Ascending aorta (tissue), 2 donors: ENCODE data around the gene IGFL4. TPM values are rescaled to one million over a fixed set of nuclear protein-coding genes. Genes with fewer than 3 reads are reported as not detected.

Experiments
- DNase-seq, 2 donors: peaks; one replicate each; pipeline ENCODE4 v3.0.0-alpha.2; 2019; ENCODE audit warnings: low spot score in 2 of 2
- H3K27ac ChIP-seq, 2 donors: fragments of 200-600 bp; sonication (generic); one replicate each; pipeline ENCODE4 v1.5.1; 2016 to 2017; ENCODE audit warnings: mild to moderate bottlenecking in 1 of 2
- H3K27me3 ChIP-seq: fragments of 200-600 bp; sonication (generic); one replicate; pipeline ENCODE4 v1.5.1; 2017
- H3K36me3 ChIP-seq, 2 donors: fragments of 200-600 bp; sonication (generic); one replicate each; pipeline ENCODE4 v1.5.1; 2016
- H3K4me1 ChIP-seq, 2 donors: fragments of 200-600 bp; sonication (generic); one replicate each; pipeline ENCODE4 v1.5.1; 2016 to 2017; ENCODE audit warnings: mild to moderate bottlenecking in 1 of 2
- H3K4me3 ChIP-seq, 2 donors: fragments of 200-600 bp; sonication (generic); one replicate each; pipeline ENCODE4 v1.5.1; 2016 to 2017; ENCODE audit warnings: mild to moderate bottlenecking in 1 of 2
- H3K9me3 ChIP-seq, 2 donors: fragments of 200-600 bp; sonication (generic); one replicate each; pipeline ENCODE4 v1.5.1; 2016
- intact Hi-C: fragments of 100-400 bp; cut with DNase I; formaldehyde crosslinking; loops from one replicate; pipeline ENCODE4 v1.15.1; 2023
- total RNA-seq: library from RNA; depleted of rRNA; stranded (reverse); fragments of >200 nt; gene quantifications from one replicate; pipeline ENCODE4 v1.1.0, GENCODE V29; 2016
- TF ChIP-seq, protein P1 (sequence below), 3 experiments: fragments of 200-600 bp in 2 of 3; fragments of 450-650 bp in 1 of 3; sonication (generic) in 2 of 3; IDR thresholded peaks; one replicate each; pipeline ENCODE4 v1.5.1; 2016 to 2019; ENCODE audit warnings: antibody characterized with exemption in 3 of 3, mild to moderate bottlenecking in 1 of 3, moderate library complexity in 1 of 3

Gene IGFL4
- not detected for total RNA-seq

DNA sequence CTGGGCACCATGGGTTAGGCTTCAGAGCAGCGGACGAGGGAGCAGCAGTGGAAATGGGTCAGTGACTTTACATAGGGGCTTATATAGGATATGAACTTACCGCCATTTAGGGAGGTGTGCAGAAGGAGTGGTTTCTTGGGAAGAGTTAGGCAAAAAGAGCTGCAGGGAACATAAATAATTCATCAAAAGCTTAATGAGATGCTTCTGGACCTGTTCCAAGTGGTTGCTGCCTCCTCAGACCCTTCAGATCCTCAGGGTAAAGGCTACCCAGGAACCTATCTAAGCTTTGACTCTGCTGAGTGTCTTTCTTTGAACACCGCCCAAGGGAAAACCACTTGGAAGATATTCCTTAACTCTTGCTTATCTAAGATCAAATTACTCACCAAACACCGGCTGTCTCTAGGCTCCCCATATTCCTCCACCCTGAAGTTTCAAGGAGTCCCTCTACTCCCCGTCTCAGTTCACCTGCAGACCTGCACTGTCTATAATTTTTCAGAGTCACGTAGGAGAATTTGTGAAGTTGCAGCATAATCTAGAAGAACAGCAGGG is at the start of gene IGFL4:
Gene IGFL4 (minus strand): TSS at position 51 of the 549 bp plus-strand sequence. CDS start 40 bp downstream, at position 11.
- H3K27ac ChIP-seq: no peak within 1 kb of the TSS
- no peaks in the 10 kb centered on the region for H3K27me3 ChIP-seq
- DNase-seq: no peak
- H3K36me3 ChIP-seq: no peaks in the 10 kb centered on the region
- no peaks in the 10 kb centered on the region for H3K4me1 ChIP-seq
- intact Hi-C loops: no loop called here
- H3K4me3 ChIP-seq: no peak within 1 kb of the TSS
- no peaks in the 10 kb centered on the region for H3K9me3 ChIP-seq
- TF ChIP-seq, protein P1, sequence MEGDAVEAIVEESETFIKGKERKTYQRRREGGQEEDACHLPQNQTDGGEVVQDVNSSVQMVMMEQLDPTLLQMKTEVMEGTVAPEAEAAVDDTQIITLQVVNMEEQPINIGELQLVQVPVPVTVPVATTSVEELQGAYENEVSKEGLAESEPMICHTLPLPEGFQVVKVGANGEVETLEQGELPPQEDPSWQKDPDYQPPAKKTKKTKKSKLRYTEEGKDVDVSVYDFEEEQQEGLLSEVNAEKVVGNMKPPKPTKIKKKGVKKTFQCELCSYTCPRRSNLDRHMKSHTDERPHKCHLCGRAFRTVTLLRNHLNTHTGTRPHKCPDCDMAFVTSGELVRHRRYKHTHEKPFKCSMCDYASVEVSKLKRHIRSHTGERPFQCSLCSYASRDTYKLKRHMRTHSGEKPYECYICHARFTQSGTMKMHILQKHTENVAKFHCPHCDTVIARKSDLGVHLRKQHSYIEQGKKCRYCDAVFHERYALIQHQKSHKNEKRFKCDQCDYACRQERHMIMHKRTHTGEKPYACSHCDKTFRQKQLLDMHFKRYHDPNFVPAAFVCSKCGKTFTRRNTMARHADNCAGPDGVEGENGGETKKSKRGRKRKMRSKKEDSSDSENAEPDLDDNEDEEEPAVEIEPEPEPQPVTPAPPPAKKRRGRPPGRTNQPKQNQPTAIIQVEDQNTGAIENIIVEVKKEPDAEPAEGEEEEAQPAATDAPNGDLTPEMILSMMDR (IDR thresholded peaks at IDR 0.05): no peak

DNA sequence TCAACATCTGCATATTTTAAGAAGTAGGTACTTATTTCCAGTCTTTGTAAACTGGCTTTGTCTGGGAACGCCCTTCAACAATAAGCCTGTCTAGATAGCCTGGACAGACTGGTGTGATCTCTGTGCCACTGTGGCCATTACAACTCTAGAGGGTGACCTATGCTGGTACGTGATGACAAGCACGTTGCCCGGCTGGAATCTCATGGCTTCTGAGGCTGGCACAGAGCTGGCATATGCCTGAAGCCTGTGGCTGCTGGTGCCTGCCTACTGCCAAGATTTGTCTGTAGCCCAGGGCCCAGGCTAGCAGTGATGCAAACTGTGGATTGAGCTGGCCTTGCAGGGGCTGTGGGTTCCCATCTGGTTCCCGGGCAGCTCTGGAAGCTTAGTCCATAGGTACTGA is 49.6 kb upstream of the IGFL4 start:
- intact Hi-C loops: no loop called here
- Histone ChIP-seq H3K4me3 (no peak overlapping the region), H3K9me3 (peaks cover 5 to 27% of the 10 kb centered on the region in 2 donors), H3K27me3 (no peaks in the 10 kb centered on the region), H3K27ac (no peak overlapping the region), H3K36me3 (no peaks in the 10 kb centered on the region), H3K4me1 (no peaks in the 10 kb centered on the region)
- TF ChIP-seq, protein P1 (IDR thresholded peaks at IDR 0.05): no peak
- DNase-seq: no peak

DNA sequence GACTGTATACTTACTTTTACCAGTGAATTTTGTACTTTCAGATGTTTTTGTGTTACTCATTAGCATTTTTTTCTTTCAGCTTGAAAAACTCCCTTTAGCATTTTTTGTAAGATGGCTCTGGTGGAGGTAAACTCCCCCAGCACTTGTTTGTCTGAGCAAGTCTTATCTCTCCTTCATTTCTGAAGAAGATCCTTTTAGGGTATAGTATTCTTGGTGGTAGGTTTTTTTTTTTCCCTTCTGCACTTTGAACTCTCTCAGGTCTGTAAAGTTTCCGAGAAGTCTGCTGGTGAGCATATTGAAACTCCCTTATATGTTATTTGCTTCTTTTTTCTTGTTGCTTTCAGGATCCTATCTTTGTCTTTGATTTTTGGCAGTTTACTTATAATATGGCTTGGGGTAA is 48.6 kb upstream of the IGFL4 start:
- Histone ChIP-seq H3K4me3 (no peak overlapping the region), H3K27ac (no peak overlapping the region), H3K36me3 (no peaks in the 10 kb centered on the region), H3K9me3 (peaks cover 5 to 33% of the 10 kb centered on the region in 2 donors), H3K27me3 (no peaks in the 10 kb centered on the region), H3K4me1 (no peaks in the 10 kb centered on the region)
- TF ChIP-seq, protein P1 (IDR thresholded peaks at IDR 0.05): no peak
- intact Hi-C loops: no loop called here
- DNase-seq: no peak

DNA sequence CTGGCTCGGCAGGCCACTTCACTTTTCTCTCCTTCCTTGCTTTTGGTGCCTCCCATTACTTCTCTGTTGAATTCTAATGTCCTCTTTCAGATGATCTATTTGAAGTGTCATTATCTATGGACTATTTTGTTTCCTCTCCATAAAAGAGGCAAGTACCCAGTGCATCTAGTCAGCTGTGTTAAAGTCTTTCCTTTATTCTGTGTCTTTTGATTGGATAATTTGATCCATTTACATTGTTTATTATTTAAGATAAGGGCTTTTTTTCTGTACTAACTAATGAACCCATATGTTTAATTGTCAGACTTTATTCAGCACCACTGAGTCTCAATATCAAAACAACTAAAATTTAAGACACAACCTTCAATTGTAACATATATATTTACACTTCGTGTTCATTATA is 47.3 kb upstream of the IGFL4 start:
- intact Hi-C loops: no loop called here
- no peak overlapping the region for H3K4me3 ChIP-seq
- no peaks in the 10 kb centered on the region for H3K4me1 ChIP-seq
- no peaks in the 10 kb centered on the region for H3K36me3 ChIP-seq
- TF ChIP-seq, protein P1 (IDR thresholded peaks at IDR 0.05): no peak
- no peaks in the 10 kb centered on the region for H3K27me3 ChIP-seq
- no peak overlapping the region for H3K27ac ChIP-seq
- H3K9me3 ChIP-seq: peaks cover 5 to 33% of the 10 kb centered on the region in 2 donors
- no peak for DNase-seq

DNA sequence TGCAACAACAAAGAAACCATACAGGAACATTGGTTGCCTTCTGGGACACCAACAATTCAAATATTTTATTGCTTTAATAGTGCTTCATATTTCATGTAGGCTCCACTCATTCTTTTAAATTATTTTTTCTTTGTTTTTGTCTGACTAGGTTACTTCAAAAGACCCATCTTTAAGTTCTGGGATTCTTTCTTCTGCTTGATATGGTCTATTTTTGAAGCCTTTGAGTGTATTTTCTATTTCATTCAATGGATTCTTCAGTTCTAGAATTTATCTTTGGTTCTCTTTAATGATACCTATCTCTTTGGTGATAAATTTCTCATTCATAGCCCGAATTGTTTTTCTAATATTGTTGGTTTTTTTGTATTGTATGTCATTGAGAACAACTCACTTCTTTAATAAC is 45.1 kb upstream of the IGFL4 start:
- intact Hi-C loops: no loop called here
- H3K4me3 ChIP-seq: no peak overlapping the region
- TF ChIP-seq, protein P1 (IDR thresholded peaks at IDR 0.05): no peak
- H3K27me3 ChIP-seq: no peaks in the 10 kb centered on the region
- DNase-seq: no peak
- no peaks in the 10 kb centered on the region for H3K4me1 ChIP-seq
- H3K9me3 ChIP-seq: peaks cover 5 to 33% of the 10 kb centered on the region in 2 donors
- H3K27ac ChIP-seq: no peak overlapping the region
- no peaks in the 10 kb centered on the region for H3K36me3 ChIP-seq

DNA sequence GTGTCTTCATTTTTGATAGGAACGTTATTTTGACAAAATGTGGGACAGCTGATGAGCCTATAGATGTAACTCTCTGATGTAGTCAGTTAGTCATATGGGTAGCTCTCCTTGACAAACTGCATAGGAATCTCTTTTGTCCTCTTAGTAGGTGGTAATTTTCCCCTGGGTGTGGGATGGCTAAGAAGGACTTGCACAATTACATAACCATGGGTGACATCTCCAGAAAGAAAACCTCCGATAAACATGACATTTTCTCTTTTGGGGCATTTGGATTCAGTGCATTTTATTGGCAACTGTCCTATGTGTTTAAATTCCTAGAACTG is 41.9 kb upstream of the IGFL4 start:
- TF ChIP-seq, protein P1 (IDR thresholded peaks at IDR 0.05): no peak

More for the DNA sequence above, 41.9 kb upstream of the IGFL4 start:
- intact Hi-C loops: loop anchor here (1.0 to 2.0 kb wide), 2 partner anchors 106 to 183 kb away; no protein-coding TSS in a partner anchor
- Histone ChIP-seq H3K4me3 (no peak overlapping the region), H3K4me1 (no peaks in the 10 kb centered on the region), H3K27ac (no peak overlapping the region), H3K9me3 (peaks cover 5 to 25% of the 10 kb centered on the region in 2 donors), H3K27me3 (peaks cover 3% of the 10 kb centered on the region), H3K36me3 (no peaks in the 10 kb centered on the region)
- no peak for DNase-seq
